Forelimb muscle (tissue), 1 donor: ENCODE measurements around the gene PALM3. TPM values are rescaled to one million over a fixed set of nuclear protein-coding genes. Genes with fewer than 3 reads are reported as not detected.
"Not testable (repeated sequence)": the region's sequence is repeated elsewhere in the genome, so short reads cannot be mapped to it uniquely, and the experiment has no call there.

Experiments used
- DNase-seq: peaks from one replicate; pipeline ENCODE4 v3.0.0-alpha.2; 2013; ENCODE audit warnings: low read depth
- polyA plus RNA-seq: library from polyadenylated mRNA; unstranded; fragments of 120-200 nt; gene quantifications from one replicate; pipeline ENCODE4 v1.2.1, GENCODE V29; 2013; ENCODE audit not compliant: insufficient read length

The PALM3 gene
- polyA plus RNA-seq, 1 donor = 0.28 TPM

GRCh38 chr19:14030997-14031718, 30.7 kb downstream of the PALM3 start:
- no peak for DNase-seq

- DNase-seq = no peak
Observed at GRCh38 chr19:14028901-14029300, 33.0 kb downstream of the PALM3 start.

- no peak for DNase-seq
Observed at GRCh38 chr19:14027856-14028450, 33.9 kb downstream of the PALM3 start, which contains the start of gene RLN3. Gene RLN3 (plus strand): TSS chr19:14028148. CDS start chr19:14028205, 57 bp downstream.

GRCh38 chr19:14026652-14027192, 35.2 kb downstream of the PALM3 start:
- DNase-seq = not testable (repeated sequence)

DNA sequence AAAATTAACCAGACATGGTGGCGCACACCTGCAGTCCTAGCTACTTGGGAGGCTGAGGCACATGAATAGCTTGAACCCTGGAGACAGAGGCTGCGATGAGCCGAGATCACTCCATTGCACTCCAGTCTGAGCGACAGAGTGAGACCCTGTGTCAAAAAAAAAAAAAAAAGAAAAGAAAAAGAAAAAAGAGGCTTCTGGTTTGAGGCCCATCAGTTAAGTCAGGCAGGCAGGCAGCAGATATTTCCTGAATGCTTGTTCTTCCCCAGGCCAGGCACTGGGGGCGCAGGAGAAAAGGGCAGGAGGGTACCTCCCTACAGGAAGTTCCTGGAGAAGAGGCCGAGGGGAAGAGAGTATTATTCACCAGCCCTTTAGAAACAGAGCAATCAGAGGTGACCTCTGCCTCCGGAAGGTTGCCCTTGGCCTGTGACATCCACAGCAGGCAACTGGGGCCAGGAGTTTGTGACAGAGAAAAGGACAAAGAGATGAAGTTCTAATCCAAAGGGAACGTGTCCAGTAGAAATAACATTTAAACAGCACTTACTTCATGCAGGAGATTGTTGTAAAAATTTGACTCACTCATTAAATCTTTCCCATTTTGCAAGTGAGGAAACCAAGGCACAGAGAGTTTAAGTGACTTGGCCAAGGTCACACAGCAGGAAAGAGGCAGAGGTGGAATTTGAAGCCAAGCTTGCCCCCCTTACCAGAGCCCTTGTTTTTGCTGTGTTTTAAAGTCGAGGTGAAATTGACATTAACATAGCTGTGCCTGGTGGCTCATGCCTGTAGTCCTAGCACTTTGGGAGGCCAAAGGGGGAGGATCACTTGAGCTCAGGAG, 38.3 kb downstream of the PALM3 start:
- DNase-seq = no peak

- DNase-seq = no peak
Observed at GRCh38 chr19:14022469-14022868, 39.4 kb downstream of the PALM3 start.

DNA sequence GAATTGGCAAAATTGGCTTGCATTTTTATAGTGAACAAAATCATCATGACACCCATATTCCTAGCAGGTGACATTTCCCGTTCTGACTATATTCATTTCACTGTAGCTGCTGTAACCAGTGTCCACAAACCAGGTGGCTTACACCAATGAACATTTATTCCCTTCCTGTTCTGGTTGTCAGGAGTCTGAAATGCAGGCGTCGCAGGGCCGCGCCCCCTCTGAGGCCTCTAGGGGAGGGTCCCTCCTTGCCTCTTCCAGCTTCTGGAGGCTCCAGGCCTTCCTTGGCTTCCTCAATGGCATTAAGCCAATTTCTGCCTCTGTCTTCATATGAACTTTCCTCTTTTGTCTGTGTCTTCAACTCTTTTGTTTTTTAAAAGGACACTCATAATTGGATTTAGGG, 40.4 kb downstream of the PALM3 start:
- DNase-seq = no peak

DNA sequence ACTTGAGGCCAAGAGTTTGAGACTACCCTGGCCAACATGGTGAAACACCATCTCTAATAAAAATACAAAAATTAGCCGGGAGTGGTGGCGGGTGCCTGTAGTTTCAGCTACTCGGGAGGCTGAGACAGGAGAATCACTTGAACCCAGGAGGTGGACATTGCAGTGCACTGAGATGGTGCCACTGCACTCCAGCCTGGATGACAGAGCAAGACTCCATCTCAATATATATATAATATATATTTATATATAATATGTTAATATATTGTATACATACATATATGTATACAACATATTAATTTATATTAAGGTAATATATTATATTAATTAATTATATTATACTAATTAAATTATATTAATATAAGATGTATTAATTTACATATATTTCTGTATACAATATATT, 42.1 kb downstream of the PALM3 start:
- not testable (repeated sequence) for DNase-seq

DNA sequence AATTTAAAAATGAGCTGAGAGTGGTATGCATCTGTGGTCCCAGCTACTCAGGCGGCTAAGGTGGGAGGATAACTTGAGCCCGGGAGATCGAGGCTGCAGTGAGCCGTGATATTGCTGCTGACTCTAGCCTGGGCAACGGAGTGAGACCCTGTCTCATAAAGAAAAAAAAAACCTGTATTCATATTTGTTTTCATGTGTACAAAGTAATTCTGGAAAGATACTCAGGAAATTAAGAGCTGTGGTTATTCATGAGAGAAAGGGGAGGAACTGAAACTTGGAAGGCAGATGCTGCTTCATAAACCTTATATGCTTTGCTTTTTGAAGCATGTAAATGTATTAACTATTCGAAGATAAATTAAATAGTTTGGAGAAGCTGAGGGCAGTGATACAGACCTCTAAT, 42.8 kb downstream of the PALM3 start:
- no peak for DNase-seq

DNA sequence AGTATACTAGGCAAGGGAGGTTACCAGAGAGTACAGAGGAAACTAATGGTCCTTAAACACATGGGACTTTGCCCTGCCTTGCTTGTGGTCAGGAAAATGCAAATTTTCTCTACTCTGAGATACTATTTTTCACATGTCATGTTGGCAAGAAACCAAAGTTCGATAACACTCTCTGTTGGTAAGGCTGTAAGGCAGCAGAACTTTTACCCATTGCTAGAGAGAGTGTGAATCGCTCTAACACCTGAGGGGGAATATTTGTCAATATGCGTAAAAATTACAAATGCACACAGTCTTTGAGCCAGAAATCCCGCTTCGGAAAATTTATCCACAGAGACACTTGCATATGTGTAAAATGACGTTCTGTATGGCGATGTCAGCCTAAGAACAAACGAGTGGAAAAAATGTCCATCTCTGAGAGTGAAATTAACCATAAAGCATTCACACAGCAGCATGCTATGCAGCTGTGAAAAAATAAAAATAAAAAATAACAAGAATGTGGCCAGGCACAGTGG, 46.3 kb downstream of the PALM3 start:
- DNase-seq = no peak

DNA sequence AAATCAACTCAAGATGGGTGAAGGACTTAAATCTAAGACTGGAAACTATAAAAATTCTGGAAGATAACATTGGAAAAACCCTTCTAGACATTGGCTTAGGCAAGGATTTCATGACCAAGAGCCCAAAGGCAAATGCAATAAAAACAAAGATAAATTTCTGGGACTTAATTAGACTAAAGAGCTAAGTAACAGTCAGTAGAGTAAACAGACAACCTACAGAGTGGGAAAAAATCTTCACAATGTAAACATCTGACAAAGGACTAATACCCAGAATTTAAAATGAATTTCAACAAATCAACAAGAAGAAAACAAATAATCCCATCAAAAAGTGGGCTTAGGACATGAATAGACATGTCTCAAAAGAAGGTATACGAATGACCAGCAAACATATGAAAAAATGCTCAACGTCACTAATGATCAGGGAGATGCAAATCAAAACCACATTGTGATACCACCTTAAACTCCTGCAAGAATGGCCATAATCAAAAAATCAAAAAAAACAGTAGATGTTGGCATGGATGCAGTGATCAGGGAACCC, 49.4 kb downstream of the PALM3 start:
- DNase-seq = no peak

DNA sequence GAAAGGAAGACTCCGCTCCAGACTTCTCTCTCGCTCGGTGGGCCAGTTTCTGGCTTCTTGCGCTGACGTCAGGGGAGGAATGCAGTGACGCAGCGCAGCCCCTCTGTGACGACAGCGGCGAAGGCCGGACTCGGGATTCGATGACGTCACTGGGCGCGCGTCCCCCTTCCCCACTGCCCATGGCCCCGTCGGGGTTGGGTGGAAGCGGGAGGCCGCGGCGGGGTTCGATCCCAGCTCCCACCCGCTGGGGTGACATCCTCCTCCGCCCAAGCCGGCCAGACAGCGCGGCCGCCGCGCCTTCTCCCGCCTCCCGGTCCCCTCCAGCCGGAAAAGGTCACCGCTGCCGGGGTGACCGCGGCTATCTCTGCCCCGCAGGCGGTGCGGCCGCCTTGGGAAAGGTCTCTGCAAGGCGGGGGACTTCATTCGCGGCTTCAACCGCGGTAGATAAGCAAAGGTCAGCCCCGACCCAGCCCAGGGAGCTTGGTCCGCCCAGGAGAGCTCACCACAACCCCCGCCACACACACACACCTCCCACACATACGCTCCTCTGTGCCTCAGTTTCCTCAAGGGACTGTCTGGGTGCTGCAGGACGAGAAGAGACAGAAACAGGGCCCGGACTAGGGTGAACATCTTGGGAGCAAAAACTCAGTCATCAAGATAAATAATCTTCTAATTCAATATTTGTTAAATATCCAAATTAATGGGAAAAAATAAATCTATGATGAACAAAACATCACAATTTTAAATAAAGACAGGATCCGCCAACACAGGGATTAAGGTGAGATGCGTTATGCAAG, 54.9 kb downstream of the PALM3 start:
- no peak for DNase-seq

DNA sequence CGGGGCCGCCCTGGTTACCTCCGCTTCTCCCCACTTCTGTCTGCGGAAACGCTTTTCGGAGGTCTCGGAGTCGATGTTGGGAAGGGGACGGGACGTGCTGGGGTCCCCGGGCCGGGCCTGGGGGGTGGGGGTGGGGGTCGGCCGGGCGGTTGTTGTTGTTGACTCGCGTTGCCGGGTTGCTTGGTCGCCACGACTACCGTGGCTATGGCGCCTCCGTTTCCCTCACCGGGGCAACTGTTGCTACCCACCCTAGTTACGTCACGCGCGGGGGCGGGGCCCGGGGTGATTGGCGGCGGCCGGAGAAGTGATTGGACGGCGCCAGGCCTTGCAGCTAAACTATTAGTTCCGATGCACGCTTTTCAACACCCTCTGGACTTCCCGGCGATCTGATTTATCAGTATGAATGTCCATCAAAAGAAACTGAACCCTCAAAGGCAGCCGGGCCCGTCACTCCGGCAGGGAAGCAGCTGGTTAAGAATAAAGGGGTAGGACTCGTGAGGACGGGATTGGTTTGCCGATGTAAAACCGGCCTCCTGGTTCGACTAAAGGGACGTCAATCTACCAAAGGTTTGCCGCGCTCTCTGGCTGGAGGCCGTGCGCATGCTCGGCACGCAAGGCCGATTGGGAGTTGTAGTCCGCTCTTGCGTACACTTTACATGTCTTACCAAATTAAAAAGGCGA, 55.7 kb downstream of the PALM3 start, which contains the start of gene RFX1:
RFX1 (minus strand) TSS at position 236 of the 681 bp plus-strand sequence. CDS start 12,477 bp downstream, outside the sequence.
- peak; percentile 100 for DNase-seq

GRCh38 chr19:14005349-14006084, 56.4 kb downstream of the PALM3 start:
- DNase-seq = peak; percentile 58

- DNase-seq = no peak
Observed at GRCh38 chr19:14004619-14005348, 57.1 kb downstream of the PALM3 start.
